GM23248 (cell line): ENCODE data around the gene LCLAT1. TPM values are rescaled to one million over a fixed set of nuclear protein-coding genes. Genes with fewer than 3 reads are reported as not detected.

ENCODE experiments used
- DNase-seq: peaks from one replicate; pipeline ENCODE4 v3.0.0-alpha.2; 2015
- H2AFZ ChIP-seq: fragments of 200-600 bp; sonication (generic); 2 replicates; pipeline ENCODE4 v1.6.1; 2016; ENCODE audit warnings: antibody characterized with exemption
- H3F3A ChIP-seq: fragments of 200-600 bp; sonication (generic); 2 replicates; pipeline ENCODE4 v1.6.1; 2016; ENCODE audit warnings: mild to moderate bottlenecking, antibody characterized with exemption, mixed run types; ENCODE audit not compliant: insufficient read depth
- H3K27ac ChIP-seq: fragments of 200-600 bp; sonication (generic); 2 replicates; pipeline ENCODE4 v1.5.1; 2016; ENCODE audit warnings: mild to moderate bottlenecking
- H3K27me3 ChIP-seq: fragments of 200-600 bp; sonication (generic); replicated peaks from 2 replicates; pipeline ENCODE4 v1.6.1; 2016; ENCODE audit warnings: mild to moderate bottlenecking; ENCODE audit not compliant: insufficient read depth
- H3K36me3 ChIP-seq: fragments of 200-600 bp; sonication (generic); 2 replicates; pipeline ENCODE4 v1.6.1; 2016; ENCODE audit warnings: low read depth, mild to moderate bottlenecking
- H3K4me1 ChIP-seq: fragments of 200-600 bp; sonication (generic); 2 replicates; pipeline ENCODE4 v1.6.1; 2016; ENCODE audit warnings: mild to moderate bottlenecking; ENCODE audit not compliant: insufficient read depth
- H3K4me2 ChIP-seq: fragments of 200-600 bp; sonication (generic); one replicate; pipeline ENCODE4 v1.6.1; 2016; ENCODE audit warnings: mild to moderate bottlenecking; ENCODE audit not compliant: unreplicated experiment
- H3K4me3 ChIP-seq: fragments of 200-600 bp; sonication (generic); 2 replicates; pipeline ENCODE4 v1.5.1; 2016; ENCODE audit warnings: mild to moderate bottlenecking
- H3K79me2 ChIP-seq: fragments of 200-600 bp; sonication (generic); 2 replicates; pipeline ENCODE4 v1.6.1; 2016; ENCODE audit warnings: mild to moderate bottlenecking; ENCODE audit not compliant: insufficient read depth
- H3K9ac ChIP-seq: fragments of 200-600 bp; sonication (generic); 2 replicates; pipeline ENCODE4 v1.6.1; 2016; ENCODE audit warnings: mild to moderate bottlenecking
- H3K9me2 ChIP-seq: fragments of 200-600 bp; sonication (generic); 2 replicates; pipeline ENCODE4 v1.6.1; 2016; ENCODE audit warnings: mixed run types, mild to moderate bottlenecking, moderate library complexity; ENCODE audit not compliant: insufficient read depth
- H3K9me3 ChIP-seq: fragments of 200-600 bp; sonication (generic); one replicate; pipeline ENCODE4 v1.6.1; 2017; ENCODE audit warnings: low read depth
- H4K20me1 ChIP-seq: fragments of 200-600 bp; sonication (generic); 2 replicates; pipeline ENCODE4 v1.6.0; 2016; ENCODE audit not compliant: insufficient read depth
- EZH2 ChIP-seq: fragments of 200-600 bp; sonication (generic); IDR thresholded peaks from 2 replicates; pipeline ENCODE4 v1.6.1; 2018; ENCODE audit warnings: antibody characterized with exemption, mild to moderate bottlenecking; ENCODE audit not compliant: insufficient read depth, poor library complexity, severe bottlenecking
- EZH2phosphoT487 ChIP-seq: fragments of 200-600 bp; sonication (generic); IDR thresholded peaks from 2 replicates; pipeline ENCODE4 v1.6.1; 2018; ENCODE audit warnings: antibody characterized with exemption, moderate library complexity, mild to moderate bottlenecking, low read depth; ENCODE audit not compliant: insufficient read depth
- whole genome bisulfite sequencing, 2 experiments: methylation state at CpG; one replicate each; pipeline ENCODE4 v1.1.6; 2015 to 2017; ENCODE audit warnings: low lambda C conversion rate in 2 of 2, low coverage in 1 of 2; ENCODE audit errors: missing lambda C conversion rate in 2 of 2; 5-methylcytosine and 5-hydroxymethylcytosine counted together
- in situ Hi-C: fragments of 300-500 bp; cut with MboI; formaldehyde crosslinking; loops from 2 replicates; pipeline ENCODE4 v1.15.0; 2020
- polyA plus RNA-seq: library from polyadenylated mRNA; unstranded; fragments of >200 nt; fragmentation: Nextera tagmentation; extraction: Ambion mirVana; gene quantifications from 2 replicates; pipeline ENCODE4 v1.2.1, GENCODE V29; 2016
- total RNA-seq: library from RNA; depleted of rRNA; stranded (reverse); fragments of >200 nt; shearing (Covaris generic); gene quantifications from 2 replicates; pipeline ENCODE4 v1.2.3, GENCODE V29; 2014

The LCLAT1 gene
- total and polyA plus RNA-seq, 2 experiments from 2014 or later: 29.7 to 32.3 TPM

DNA sequence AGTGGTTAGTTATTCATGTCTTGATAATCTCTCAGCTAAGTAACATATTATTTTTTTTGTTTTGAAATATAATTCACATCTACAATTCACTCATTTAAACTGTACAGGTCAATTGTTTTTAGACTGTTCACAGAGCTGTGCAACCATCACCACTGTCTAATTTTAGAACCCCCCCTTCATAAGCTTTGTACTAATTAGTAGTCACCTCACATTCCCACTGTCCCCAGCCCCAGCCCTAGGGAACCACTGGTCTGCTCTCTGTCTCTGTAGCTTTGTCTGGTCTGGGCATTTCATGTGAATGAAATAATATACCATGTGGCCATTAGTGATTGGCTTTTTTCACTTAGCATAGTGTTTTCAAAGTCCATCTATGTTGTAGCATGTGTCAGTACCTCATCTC lies 55.3 kb downstream of the LCLAT1 start:
- in situ Hi-C loops: no loop called here
- Histone ChIP-seq H3K9me3 (no peaks in the 10 kb centered on the region), H4K20me1 (no peaks in the 10 kb centered on the region), H3K4me1 (0 out of 2 replicates have a peak, but pooled peaks cover 4% of the 10 kb centered on the region), H3K27ac (no peak overlapping the region), H3K36me3 (no peaks in the 10 kb centered on the region), H3F3A (0 out of 2 replicates have a peak, but pooled peaks cover 4% of the 10 kb centered on the region), H3K4me2 (no peak overlapping the region), H3K4me3 (no peak overlapping the region), H3K27me3 (no peaks in the 10 kb centered on the region), H3K79me2 (peaks cover 27% of the 10 kb centered on the region), H2AFZ (no peak overlapping the region), H3K9ac (no peak overlapping the region), H3K9me2 (no peaks in the 10 kb centered on the region)
- TF ChIP-seq EZH2phosphoT487 (no peak), EZH2 (no peak)
- DNase-seq: no peak

DNA sequence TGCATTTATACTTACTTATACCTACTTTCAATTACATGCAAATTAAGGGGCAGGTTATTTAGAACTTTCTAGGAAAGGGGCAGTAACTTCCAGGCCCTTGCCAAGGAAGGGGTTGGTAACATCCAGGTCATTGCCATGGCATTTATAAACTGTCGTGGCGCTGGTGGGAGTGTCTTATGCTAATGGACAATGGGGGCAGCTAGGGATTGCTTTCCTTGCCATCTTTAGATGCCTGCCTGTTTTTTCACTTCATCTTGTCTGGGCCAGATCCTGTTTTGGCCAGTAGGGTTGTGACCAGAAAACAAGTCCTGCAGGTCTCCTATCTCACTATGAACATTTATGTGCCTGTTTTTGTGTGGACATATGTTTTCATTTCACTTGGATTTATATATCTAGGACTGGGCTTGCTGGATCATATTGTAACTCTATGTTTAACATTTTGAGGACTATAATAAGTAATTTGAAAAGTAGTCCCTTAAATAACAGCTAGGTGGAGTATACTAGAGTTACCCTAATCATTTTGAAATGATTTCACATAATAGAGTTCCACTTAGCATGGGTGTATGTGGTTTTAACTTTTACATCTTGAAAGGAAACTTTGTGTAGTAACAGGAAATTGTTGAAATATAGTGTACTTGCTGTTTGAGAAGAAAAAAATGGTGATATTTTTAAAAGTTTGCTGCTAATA lies 56.1 kb downstream of the LCLAT1 start:
- Histone ChIP-seq H3K27me3 (no peaks in the 10 kb centered on the region), H3F3A (0 out of 2 replicates have a peak, but pooled peaks cover 4% of the 10 kb centered on the region), H3K4me1 (0 out of 2 replicates have a peak, but pooled peaks cover 4% of the 10 kb centered on the region), H2AFZ (no peak overlapping the region), H3K9me3 (no peaks in the 10 kb centered on the region), H3K4me2 (no peak overlapping the region), H3K4me3 (no peak overlapping the region), H3K9ac (no peak overlapping the region), H3K79me2 (peaks cover 28% of the 10 kb centered on the region), H3K36me3 (no peaks in the 10 kb centered on the region), H3K9me2 (no peaks in the 10 kb centered on the region), H3K27ac (no peak overlapping the region; the same call in 1 of the 2 replicates), H4K20me1 (no peaks in the 10 kb centered on the region)
- no peak for TF ChIP-seq EZH2phosphoT487
- no peak for TF ChIP-seq EZH2
- in situ Hi-C loops: no loop called here
- WGBS, 2 experiments: 94 to 96% methylated on average over 2 of the region's 2 CpGs
- DNase-seq: peak; percentile 30

DNA sequence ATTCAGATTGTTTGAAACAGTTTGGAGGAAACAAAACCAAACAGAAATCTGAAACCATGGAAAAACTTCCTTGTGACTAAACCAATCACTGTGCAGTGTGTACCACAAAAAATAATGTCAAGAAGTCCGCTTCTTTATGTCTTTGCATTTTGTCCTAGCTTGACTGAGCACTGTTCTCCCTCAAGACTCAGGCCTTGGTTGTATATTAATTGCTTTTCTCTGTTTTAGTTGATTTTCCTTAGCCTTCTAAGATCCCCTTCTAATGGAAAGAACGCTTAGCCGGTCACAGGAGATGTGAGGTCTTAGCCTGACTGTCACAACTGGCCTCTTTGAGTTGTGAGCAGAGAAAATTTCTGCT lies 56.6 kb downstream of the LCLAT1 start:
- in situ Hi-C loops: no loop called here
- no peak overlapping the region for H2AFZ ChIP-seq
- H3K79me2 ChIP-seq: peaks cover 33% of the 10 kb centered on the region
- no peak overlapping the region for H3K9ac ChIP-seq
- H4K20me1 ChIP-seq: no peaks in the 10 kb centered on the region
- no peak overlapping the region; the same call in 1 of the 2 replicates for H3K27ac ChIP-seq
- H3K4me1 ChIP-seq: 0 out of 2 replicates have a peak, but pooled peaks cover 4% of the 10 kb centered on the region
- 0 out of 2 replicates have a peak, but pooled peaks cover 4% of the 10 kb centered on the region for H3F3A ChIP-seq
- TF ChIP-seq EZH2 (no peak), EZH2phosphoT487 (no peak)
- H3K9me3 ChIP-seq: no peaks in the 10 kb centered on the region
- H3K4me2 ChIP-seq: no peak overlapping the region
- H3K36me3 ChIP-seq: no peaks in the 10 kb centered on the region
- H3K9me2 ChIP-seq: no peaks in the 10 kb centered on the region
- no peak overlapping the region for H3K4me3 ChIP-seq
- 47 to 49% methylated on average over 3 of the region's 3 CpGs for WGBS, 2 experiments
- no peaks in the 10 kb centered on the region for H3K27me3 ChIP-seq
- DNase-seq: no peak

DNA sequence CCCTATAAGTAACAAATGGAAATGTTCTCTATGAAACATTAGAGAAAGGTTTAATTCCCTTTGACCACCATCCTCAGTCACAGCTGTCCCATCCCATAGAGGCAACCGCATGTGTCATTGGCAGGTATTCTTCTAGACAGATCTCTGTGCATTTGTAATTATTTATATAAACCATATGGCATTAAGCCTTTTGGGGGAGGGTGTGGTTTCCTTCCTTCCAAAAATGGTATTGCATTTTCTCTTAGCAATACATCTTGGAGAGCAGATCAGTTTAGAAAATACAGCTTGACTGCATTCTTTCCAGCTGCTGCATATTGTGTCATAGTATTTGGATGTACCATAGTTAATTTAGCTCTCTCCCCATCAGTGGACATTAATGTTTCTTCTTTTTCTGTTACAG lies 57.7 kb downstream of the LCLAT1 start:
- TF ChIP-seq EZH2phosphoT487: no peak
- no peak for TF ChIP-seq EZH2
- 96 to 100% methylated on average over 1 of the region's 1 CpG for WGBS, 2 experiments
- Histone ChIP-seq H3K9me3 (no peaks in the 10 kb centered on the region), H3K4me3 (no peak overlapping the region), H4K20me1 (no peaks in the 10 kb centered on the region), H3K27ac (no peak overlapping the region), H3K9me2 (no peaks in the 10 kb centered on the region), H3K4me1 (0 out of 2 replicates have a peak, but pooled peaks cover 4% of the 10 kb centered on the region), H3F3A (0 out of 2 replicates have a peak, but pooled peaks cover 4% of the 10 kb centered on the region), H3K9ac (no peak overlapping the region), H3K79me2 (peaks cover 43% of the 10 kb centered on the region), H3K4me2 (no peak overlapping the region), H3K36me3 (no peaks in the 10 kb centered on the region), H2AFZ (no peak overlapping the region), H3K27me3 (no peaks in the 10 kb centered on the region)
- DNase-seq: no peak
- in situ Hi-C loops: no loop called here
